ENCODE results near the gene PBX2.

DNA sequence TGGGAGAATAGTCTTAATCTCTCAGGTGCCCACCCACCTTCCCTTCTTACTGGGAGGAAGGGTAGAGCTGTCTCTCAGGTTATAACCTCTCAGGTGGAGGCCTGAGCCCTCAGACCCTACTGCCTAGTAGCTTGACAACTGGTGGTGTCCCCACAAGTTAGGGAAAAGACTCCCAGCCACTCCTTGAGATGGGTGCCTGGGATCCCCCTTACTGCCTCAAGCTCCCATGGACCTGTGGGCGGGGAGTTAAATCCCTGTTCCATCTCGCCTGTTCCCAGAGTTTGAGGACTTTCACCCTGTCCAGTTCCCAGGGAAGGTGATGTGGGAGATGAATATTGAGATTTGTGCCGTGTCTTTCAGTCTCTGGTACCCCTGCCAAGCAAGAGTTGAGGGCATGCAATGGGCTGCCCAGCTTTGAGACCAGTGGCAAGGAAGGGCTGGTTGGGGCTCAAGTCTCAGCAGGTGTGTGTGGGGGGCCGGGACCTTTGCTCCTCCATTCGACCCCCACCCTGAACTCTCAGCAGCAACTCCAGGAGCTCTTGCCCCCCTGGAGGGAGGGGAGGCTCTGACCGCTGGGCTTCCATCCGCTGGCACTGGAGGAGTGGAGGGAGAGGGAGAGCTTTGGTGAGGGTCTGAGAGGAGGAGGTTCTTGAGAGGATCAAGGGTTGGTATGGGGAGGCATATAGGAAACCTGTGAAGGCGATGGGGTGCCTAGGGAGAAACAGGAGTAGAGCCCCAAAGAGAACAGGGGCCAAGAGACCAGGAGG is 1.1 kb upstream of the PBX2 start:
- TF ChIP-seq POLR2A (IDR thresholded peaks at IDR 0.05): no peak
- no peak for TF ChIP-seq CTCF (IDR thresholded peaks at IDR 0.05)

All from heart left ventricle (tissue), 13 donors.